IPS-15b (cell line): ENCODE data around the gene AMBRA1.

Experiments used
- H3K27me3 ChIP-seq: one replicate; pipeline ENCODE4 v1.6.1; 2013; ENCODE audit warnings: low read length; ENCODE audit not compliant: control insufficient read depth, insufficient read depth
- H3K36me3 ChIP-seq: one replicate; pipeline ENCODE4 v1.6.1; 2013; ENCODE audit warnings: low read length; ENCODE audit not compliant: control insufficient read depth, insufficient read depth
- H3K4me1 ChIP-seq: one replicate; pipeline ENCODE4 v1.6.1; 2013; ENCODE audit warnings: mild to moderate bottlenecking, low read length; ENCODE audit not compliant: control insufficient read depth, insufficient read depth
- H3K4me3 ChIP-seq: one replicate; pipeline ENCODE4 v1.5.1; 2013; ENCODE audit warnings: low read depth, low read length
- H3K9ac ChIP-seq: one replicate; pipeline ENCODE4 v1.6.1; 2013; ENCODE audit warnings: low read depth, mild to moderate bottlenecking, low read length
- H3K9me3 ChIP-seq: one replicate; pipeline ENCODE4 v1.6.1; 2013; ENCODE audit warnings: mild to moderate bottlenecking, low read length; ENCODE audit not compliant: control insufficient read depth, insufficient read depth

Gene AMBRA1

GRCh38 chr11:46408407-46408986, 185.3 kb downstream of the AMBRA1 start:
- Histone ChIP-seq H3K9me3 (no peaks in the 10 kb centered on the region), H3K36me3 (peaks cover 28% of the 10 kb centered on the region), H3K27me3 (no peaks in the 10 kb centered on the region), H3K9ac (no peak overlapping the region), H3K4me3 (no peak overlapping the region), H3K4me1 (no peaks in the 10 kb centered on the region)

- Histone ChIP-seq H3K27me3 (no peaks in the 10 kb centered on the region), H3K4me1 (no peaks in the 10 kb centered on the region), H3K9me3 (no peaks in the 10 kb centered on the region), H3K4me3 (no peak overlapping the region), H3K36me3 (peaks cover 30% of the 10 kb centered on the region), H3K9ac (no peak overlapping the region)
Measured at GRCh38 chr11:46407635-46408034, 186.2 kb downstream of the AMBRA1 start.

GRCh38 chr11:46404476-46405017, 189.3 kb downstream of the AMBRA1 start:
- H3K9ac ChIP-seq: no peak overlapping the region
- no peaks in the 10 kb centered on the region for H3K27me3 ChIP-seq
- no peaks in the 10 kb centered on the region for H3K9me3 ChIP-seq
- no peaks in the 10 kb centered on the region for H3K4me1 ChIP-seq
- H3K36me3 ChIP-seq: peaks cover 32% of the 10 kb centered on the region
- no peak overlapping the region for H3K4me3 ChIP-seq

GRCh38 chr11:46402957-46403902, 190.6 kb downstream of the AMBRA1 start:
- H3K9me3 ChIP-seq: no peaks in the 10 kb centered on the region
- H3K4me3 ChIP-seq: no peak overlapping the region
- peaks cover 25% of the 10 kb centered on the region for H3K36me3 ChIP-seq
- no peaks in the 10 kb centered on the region for H3K4me1 ChIP-seq
- no peak overlapping the region for H3K9ac ChIP-seq
- H3K27me3 ChIP-seq: no peaks in the 10 kb centered on the region

GRCh38 chr11:46397526-46397925, 196.3 kb downstream of the AMBRA1 start:
- Histone ChIP-seq H3K4me3 (no peak overlapping the region), H3K9me3 (no peaks in the 10 kb centered on the region), H3K36me3 (peaks cover 21% of the 10 kb centered on the region), H3K9ac (no peak overlapping the region), H3K27me3 (peaks cover 3% of the 10 kb centered on the region), H3K4me1 (peaks cover 3% of the 10 kb centered on the region)

- no peak overlapping the region for H3K9ac ChIP-seq
- H3K36me3 ChIP-seq: peaks cover 13% of the 10 kb centered on the region
- H3K27me3 ChIP-seq: peaks cover 25% of the 10 kb centered on the region
- peaks cover 11% of the 10 kb centered on the region for H3K4me1 ChIP-seq
- H3K4me3 ChIP-seq: peak overlapping the region; percentile 69
- no peaks in the 10 kb centered on the region for H3K9me3 ChIP-seq
Measured at GRCh38 chr11:46393759-46394158, 200.1 kb downstream of the AMBRA1 start.

GRCh38 chr11:46393231-46393616, 200.6 kb downstream of the AMBRA1 start:
- peaks cover 16% of the 10 kb centered on the region for H3K4me1 ChIP-seq
- peaks cover 30% of the 10 kb centered on the region for H3K27me3 ChIP-seq
- H3K9me3 ChIP-seq: no peaks in the 10 kb centered on the region
- no peak overlapping the region for H3K9ac ChIP-seq
- H3K4me3 ChIP-seq: peak overlapping the region; percentile 69
- peaks cover 13% of the 10 kb centered on the region for H3K36me3 ChIP-seq

- Histone ChIP-seq H3K27me3 (peaks cover 36% of the 10 kb centered on the region), H3K9ac (no peak overlapping the region)
Measured at GRCh38 chr11:46392421-46393230, 201.2 kb downstream of the AMBRA1 start.

GRCh38 chr11:46391578-46392420, 202.0 kb downstream of the AMBRA1 start, which contains the start of gene CHRM4:
TSS of gene CHRM4 (minus strand) at chr11:46391776. CDS start at chr11:46386557, 5,219 bp downstream.
- peaks cover 44% of the 10 kb centered on the region for H3K27me3 ChIP-seq
- H3K4me3 ChIP-seq: peak within 1 kb of the TSS; percentile 69

More at GRCh38 chr11:46392421-46393230, 201.2 kb downstream of the AMBRA1 start:
- Histone ChIP-seq H3K36me3 (peaks cover 8% of the 10 kb centered on the region), H3K4me1 (peaks cover 18% of the 10 kb centered on the region), H3K4me3 (peak overlapping the region; percentile 69), H3K9me3 (no peaks in the 10 kb centered on the region)

GRCh38 chr11:46391186-46391577, 202.6 kb downstream of the AMBRA1 start:
- Histone ChIP-seq H3K9me3 (no peaks in the 10 kb centered on the region), H3K4me1 (peaks cover 18% of the 10 kb centered on the region), H3K4me3 (peak overlapping the region; percentile 69), H3K9ac (no peak overlapping the region), H3K27me3 (peaks cover 49% of the 10 kb centered on the region), H3K36me3 (peaks cover 4% of the 10 kb centered on the region)

More at GRCh38 chr11:46391578-46392420, 202.0 kb downstream of the AMBRA1 start, which contains the start of gene CHRM4:
- Histone ChIP-seq H3K4me1 (peaks cover 18% of the 10 kb centered on the region), H3K9me3 (no peaks in the 10 kb centered on the region), H3K9ac (no peak within 1 kb of the TSS), H3K36me3 (peaks cover 8% of the 10 kb centered on the region)
